ENCODE measurements around the gene SPON1. TPM values are rescaled to one million over a fixed set of nuclear protein-coding genes. Genes with fewer than 3 reads are reported as not detected.

The SPON1 gene
- total and polyA plus RNA-seq, 2 experiments from 2014 or later, result 2.9 to 6.4 TPM

GRCh38 chr11:13966486-13966885, 4.0 kb downstream of the SPON1 start (continued):
- TF ChIP-seq ZNF462 (CRISPR knock-in tag; IDR thresholded peaks at IDR 0.05) (no peak), JUNB (IDR thresholded peaks at IDR 0.05; ENCODE audit: unreplicated experiment) (no peak)

- H3K4me3 Mint-ChIP-seq, result no peak overlapping the region
- no peaks in the 10 kb centered on the region for H3K9me2 ChIP-seq (ENCODE audit: insufficient read depth)
- no peak overlapping the region for H3K4me3 ChIP-seq
- peaks cover 4% of the 10 kb centered on the region for H3K27me3 Mint-ChIP-seq (ENCODE audit: insufficient read depth, low read depth, poor library complexity)
- H3K4me1 Mint-ChIP-seq, result peaks cover 43% of the 10 kb centered on the region
- no peak overlapping the region for H2AFZ ChIP-seq
- H3K4me1 ChIP-seq (ENCODE audit: insufficient read depth), result peaks cover 42% of the 10 kb centered on the region
- no peaks in the 10 kb centered on the region for H3K36me3 ChIP-seq (ENCODE audit: insufficient read depth)
- H4K20me1 ChIP-seq (replicated peaks; ENCODE audit: insufficient read depth), result no peaks in the 10 kb centered on the region
- H3K27me3 ChIP-seq (ENCODE audit: insufficient read depth), result peaks cover 11% of the 10 kb centered on the region
- no peak overlapping the region for H3K27ac ChIP-seq (ENCODE audit: low read depth)
- no peaks in the 10 kb centered on the region for H3K9me3 Mint-ChIP-seq
- H3K36me3 Mint-ChIP-seq (ENCODE audit: low read depth), result no peaks in the 10 kb centered on the region
- H3K27ac Mint-ChIP-seq, result no peak overlapping the region
- peak; percentile 94 for ATAC-seq
- peak; percentile 59 for DNase-seq (ENCODE audit: low spot score)
- no peak overlapping the region for H3K4me2 ChIP-seq
- no peaks in the 10 kb centered on the region for H3F3A ChIP-seq (replicated peaks; ENCODE audit: low read depth)
- no peaks in the 10 kb centered on the region for H3K79me2 ChIP-seq (replicated peaks; ENCODE audit: insufficient read depth)
- peak; percentile 57 to 79 for TF ChIP-seq CTCF (conservative IDR thresholded peaks at IDR 0.05; ENCODE audit: low read depth in 2 of 2)
- no peak for TF ChIP-seq CREB1 (CRISPR knock-in tag; IDR thresholded peaks at IDR 0.05; ENCODE audit: low read depth)
- TF ChIP-seq ETS1 (IDR thresholded peaks at IDR 0.05), result no peak
- TF ChIP-seq EZH2phosphoT487 (IDR thresholded peaks at IDR 0.05; ENCODE audit: unreplicated experiment), result no peak
Observed at GRCh38 chr11:13970986-13971385, 8.5 kb downstream of the SPON1 start.
